ENCODE results near the gene EPB41L1.

EPB41L1 gene

GRCh38 chr20:36155991-36156390 lies 1.5 kb downstream of the EPB41L1 start:
- no peak for DNase-seq

GRCh38 chr20:36157610-36158009 lies 3.1 kb downstream of the EPB41L1 start:
- DNase-seq = no peak

DNA sequence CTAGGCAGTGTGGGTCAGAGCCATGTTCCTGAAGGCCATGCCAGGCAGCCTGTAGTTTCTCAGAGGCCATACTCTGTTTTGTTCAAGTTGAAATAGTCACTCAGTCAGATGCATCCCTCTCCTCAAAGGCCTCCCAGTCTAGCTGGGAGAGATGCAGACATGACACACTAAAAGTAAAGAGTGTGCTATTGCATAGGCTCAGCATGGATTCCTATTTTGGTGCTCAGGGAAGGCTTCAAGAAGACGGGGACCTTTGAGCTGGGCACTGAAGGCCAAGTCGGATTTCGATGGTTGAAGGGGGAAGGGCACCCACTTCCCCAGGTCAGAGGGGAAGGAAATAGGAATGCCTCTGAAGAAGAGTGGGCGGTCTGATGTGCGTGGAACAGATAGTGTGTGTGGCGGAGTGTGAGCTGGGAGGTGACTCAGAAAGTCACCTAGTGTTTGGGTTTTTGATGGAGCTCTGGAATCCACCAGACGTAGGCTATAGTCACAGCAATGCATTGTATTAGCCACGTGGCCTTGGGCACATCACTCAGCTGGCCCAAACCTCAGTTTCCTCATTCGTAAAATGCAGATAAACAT lies 3.7 kb downstream of the EPB41L1 start:
- DNase-seq = no peak

- no peak for DNase-seq
These were observed 5.3 kb downstream of the EPB41L1 start for GRCh38 chr20:36159833-36160232.

GRCh38 chr20:36162272-36162966 lies 7.9 kb downstream of the EPB41L1 start:
- no peak for DNase-seq

DNA sequence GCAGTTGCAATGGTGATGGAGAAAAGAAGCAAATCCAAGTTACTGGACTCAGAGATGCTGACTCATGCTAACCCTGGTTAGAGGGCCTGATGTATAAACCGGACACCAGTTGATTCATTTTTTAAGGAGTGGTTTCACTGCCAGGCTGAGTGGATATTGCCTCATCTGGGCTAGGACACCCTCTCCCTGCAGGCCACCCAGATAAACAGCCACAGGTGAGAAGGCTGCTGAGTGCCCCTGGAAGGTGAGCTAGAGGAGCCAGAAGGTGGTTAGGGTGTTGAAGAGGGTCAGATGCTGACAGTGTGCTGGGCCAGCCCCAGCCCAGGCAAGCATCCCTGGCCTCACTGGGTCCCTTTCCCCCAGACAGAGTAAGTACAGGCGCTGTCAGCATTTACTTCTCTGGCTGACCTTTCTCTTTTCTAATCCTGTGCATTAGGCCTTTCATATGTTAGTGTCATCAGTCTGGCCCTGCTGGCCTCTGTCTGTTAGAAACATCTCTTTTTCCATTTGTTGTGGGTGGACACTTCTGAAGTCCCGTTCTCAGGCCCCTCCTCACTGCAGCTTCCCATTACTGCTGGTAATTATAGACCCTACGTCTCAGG lies 13.5 kb downstream of the EPB41L1 start:
- peak; percentile 88 for DNase-seq

DNA sequence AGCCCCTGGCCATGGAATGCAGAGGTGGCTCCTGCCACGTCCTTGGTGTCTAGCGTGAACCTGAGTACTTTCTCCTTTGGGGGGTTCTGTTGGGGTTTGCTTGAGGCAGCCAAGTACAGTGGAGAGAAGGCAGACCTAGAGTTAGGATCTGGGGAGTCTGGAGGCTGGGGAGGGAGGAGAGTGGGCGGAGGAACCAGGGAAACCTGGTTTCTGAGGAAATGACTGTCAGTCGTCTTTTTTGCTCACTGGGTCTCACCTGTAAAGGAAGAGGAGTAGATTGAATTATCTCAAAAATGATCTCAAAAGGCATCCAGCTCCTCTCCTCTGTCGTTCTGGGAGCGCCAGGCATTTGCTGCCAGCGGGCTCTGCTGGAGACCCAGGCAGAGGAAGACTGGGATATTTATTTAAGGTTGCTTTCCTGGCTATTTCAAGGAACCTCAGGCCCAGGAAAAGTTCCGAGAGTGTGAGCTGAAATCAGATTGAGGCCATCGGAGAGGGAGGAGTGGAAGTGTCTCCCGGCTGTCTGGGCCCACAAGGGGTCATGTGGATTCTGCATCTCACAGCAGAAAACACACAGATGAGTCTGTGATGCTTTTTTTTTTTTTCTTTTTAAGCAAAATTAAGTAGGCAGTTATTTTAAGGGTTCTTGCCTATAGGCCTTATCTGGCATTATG lies 16.1 kb downstream of the EPB41L1 start:
- no peak for DNase-seq

- DNase-seq = no peak
These were observed 19.0 kb downstream of the EPB41L1 start for GRCh38 chr20:36173451-36173933.

DNA sequence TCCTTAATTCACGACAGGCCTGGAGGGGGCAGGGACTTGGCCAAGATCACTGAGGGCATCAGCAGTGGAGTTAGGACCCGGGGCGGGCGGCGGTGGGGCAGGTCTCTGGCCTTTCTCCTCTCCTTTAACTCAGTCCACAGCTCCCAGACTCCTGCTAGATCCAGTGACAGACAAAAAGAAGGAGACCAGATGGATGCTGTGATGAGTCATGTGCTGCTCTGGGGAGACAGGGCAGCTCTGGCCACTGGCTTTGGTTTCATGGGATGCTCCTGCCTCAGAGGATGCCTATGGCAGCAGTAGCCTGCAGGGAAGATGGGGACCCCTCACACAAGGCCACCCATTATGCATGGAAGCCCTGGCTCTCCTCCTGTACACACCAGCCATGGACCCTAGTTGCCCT lies 20.5 kb downstream of the EPB41L1 start:
- peak; percentile 48 for DNase-seq

DNA sequence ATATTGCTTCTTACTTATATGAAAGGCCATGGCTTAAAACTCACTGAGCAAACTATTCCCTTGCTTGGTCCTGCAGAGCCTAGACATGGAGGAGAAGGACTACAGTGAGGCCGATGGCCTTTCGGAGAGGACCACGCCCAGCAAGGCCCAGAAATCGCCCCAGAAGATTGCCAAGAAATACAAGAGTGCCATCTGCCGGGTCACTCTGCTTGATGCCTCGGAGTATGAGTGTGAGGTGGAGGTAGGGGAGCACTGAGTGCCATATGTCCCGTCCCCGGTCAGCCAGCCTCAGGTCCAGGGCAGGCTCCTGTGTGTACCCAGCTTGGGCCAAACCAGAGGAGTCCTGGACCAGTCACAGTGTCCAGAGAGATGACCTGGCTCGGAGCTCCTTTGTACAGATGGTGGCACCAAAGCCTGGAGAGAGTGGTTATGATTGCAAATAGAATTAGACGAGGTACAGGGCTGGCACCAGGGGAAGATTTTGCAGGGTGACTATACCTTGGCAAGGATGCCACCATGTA lies 21.0 kb downstream of the EPB41L1 start:
- DNase-seq = no peak

DNA sequence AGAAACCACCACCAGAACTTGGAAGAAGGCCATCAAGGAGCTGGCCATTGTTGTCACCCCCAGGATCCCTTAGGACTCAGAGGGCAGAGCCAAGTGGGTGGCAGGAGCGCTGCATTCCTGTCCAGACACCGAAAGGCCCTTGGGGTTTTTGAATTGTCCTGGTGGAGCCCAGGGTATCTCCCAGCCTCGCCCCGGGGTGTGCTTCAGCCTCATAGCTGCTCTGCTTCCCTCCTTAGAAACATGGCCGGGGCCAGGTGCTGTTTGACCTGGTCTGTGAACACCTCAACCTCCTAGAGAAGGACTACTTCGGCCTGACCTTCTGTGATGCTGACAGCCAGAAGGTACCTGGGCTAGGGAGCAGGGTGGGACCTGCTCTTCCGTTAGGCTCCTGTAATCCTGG lies 23.2 kb downstream of the EPB41L1 start:
- DNase-seq = no peak

DNA sequence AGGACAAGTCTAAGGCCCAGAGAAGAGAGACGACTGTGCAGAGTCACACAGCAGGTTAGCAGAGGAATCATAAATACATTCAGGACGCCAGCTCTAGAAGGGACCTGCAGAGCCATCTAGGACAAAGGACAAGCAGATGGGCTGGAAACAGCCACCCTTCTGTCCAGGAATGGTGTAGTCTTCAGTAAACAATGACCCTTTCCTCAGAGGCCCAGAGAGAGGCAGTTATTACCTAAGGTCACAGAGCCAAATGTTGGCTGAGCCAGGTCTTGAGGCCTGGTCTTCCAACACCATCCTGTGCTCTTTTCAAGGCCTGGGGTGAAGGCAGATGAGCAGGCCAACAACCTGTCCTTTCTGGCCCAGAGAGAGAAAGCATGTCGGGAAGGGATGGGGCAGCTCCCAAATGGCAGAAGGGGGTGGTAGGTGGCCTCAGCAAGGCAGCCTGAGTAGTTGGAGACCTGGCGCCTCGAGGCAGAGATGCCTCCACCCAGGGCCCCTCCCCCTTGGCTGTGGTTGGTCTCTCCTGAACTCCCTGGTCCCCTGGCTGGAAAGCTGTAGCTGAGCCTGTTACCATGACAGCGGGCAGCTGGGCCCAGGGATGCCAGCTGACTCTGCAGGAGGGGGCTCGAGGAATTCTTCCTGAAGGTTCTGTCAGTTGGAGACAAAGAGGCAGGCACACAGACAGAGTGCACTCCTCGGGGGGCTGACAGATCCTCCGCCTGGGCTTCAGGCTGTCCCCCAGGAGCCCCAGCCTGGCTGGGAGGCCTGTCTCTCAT lies 24.8 kb downstream of the EPB41L1 start:
- no peak for DNase-seq

GRCh38 chr20:36180323-36180722 lies 25.8 kb downstream of the EPB41L1 start:
- DNase-seq = no peak

GRCh38 chr20:36181934-36182603 lies 27.5 kb downstream of the EPB41L1 start:
- peak; percentile 78 for DNase-seq

DNA sequence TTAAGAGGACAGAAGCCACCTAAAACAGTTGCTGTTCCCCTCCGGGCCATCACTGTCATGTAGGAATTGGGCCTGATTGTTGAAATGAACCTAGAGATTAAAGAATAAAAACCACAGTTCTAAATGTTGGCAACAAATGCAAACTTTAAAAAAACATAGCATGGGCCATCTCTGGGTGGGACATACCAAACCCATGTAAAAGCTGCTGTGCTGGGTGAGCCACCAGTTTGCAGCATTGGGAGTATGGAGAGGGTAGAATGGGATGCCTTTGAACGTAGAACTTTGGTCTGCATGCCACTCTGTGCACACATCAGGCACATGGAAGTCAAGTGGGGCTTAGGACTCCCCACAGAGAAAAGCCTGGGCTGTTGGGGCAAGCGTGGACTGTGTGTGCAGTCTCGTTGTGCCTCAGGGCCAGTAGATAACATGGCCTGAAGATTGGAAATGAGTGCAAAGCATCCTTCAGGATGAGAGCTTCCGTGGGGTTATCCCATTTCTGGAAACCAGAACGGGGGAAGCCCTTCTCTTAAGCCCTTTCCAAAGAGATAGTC lies 28.1 kb downstream of the EPB41L1 start:
- no peak for DNase-seq

GRCh38 chr20:36183155-36183944 lies 28.8 kb downstream of the EPB41L1 start:
- DNase-seq = no peak

DNA sequence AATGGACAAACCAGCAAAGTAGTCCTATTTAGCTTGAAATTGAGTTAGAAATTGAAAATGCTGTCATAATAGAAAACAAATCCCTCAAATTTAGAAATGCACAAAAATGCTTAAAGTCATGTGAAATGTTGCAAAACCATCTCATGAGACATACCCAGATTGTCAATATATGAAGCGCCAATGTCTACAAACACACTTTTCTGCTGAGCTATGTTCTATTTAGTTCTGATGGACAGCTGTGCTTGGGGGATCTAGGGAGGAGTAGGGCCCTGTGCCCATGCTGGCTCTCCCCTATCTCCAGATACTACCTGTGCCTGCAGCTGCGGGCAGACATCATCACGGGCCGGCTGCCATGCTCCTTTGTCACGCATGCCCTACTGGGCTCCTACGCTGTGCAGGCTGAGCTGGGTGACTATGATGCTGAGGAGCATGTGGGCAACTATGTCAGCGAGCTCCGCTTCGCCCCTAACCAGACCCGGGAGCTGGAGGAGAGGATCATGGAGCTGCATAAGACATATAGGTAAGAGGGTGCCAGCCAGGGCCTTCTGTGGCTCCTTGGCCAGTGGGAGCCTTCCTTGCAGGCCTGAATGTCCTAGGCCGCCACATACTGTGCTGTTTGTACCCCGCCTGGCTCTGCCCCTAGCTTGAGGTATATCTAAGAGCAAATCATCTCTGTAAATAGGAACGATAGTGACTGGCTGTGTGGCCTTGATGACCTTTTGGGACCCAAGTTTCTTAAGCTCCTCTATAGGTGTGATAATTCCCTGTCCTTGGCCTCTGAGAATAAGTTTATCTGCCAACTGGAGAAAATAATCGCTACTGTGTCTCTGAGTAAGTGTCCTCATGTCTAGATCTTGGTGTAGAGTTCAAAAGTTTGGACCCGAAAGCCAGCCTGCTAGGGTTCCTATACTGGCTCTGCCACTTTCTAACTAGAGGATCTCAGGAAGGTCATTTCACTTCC lies 30.6 kb downstream of the EPB41L1 start:
- no peak for DNase-seq

DNA sequence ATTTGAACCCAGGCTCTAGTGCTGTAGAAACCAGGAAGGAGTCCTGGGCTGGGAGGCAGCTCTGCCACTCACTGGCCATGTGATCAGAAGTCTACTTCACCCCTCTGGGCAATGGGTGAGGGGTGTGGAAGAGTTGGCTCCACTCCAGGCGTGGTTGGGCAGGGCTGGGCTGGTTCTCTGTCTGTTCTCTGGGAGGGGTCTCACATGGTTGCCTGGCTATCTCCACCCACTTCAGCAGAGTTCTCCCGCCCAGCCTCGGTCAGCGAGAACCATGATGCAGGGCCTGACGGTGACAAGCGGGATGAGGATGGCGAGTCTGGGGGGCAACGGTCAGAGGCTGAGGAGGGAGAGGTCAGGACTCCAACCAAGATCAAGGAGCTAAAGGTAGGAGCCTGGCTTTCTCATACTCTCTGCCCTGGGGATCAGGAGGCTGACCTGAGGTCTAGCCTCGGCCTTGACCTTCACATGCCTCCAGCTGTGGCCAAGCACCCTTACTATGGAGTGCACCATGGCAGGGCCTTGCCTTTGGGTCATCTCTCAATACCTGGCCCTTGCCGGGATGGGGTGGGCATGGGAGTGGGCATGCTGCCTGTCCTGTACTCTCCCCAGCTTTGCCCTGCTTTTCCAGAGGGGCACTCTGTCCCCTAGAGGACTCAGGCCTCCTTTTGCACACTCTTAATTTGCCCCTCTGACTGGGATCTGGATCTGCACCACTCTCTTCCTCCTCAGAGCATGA lies 39.6 kb downstream of the EPB41L1 start:
- no peak for DNase-seq

- no peak for DNase-seq
These were observed 42.1 kb downstream of the EPB41L1 start for GRCh38 chr20:36196676-36197075.
